Esophagus (tissue), 2 donors: ENCODE results near the gene SSH2. TPM values are rescaled to one million over a fixed set of nuclear protein-coding genes. Genes with fewer than 3 reads are reported as not detected.

Experiments used
- H3K27ac ChIP-seq, 2 donors: one replicate each; pipeline ENCODE4 v1.5.1; 2013; ENCODE audit warnings: low read depth in 2 of 2, mild to moderate bottlenecking in 2 of 2, inconsistent platforms in 1 of 2, low read length in 1 of 2, moderate library complexity in 1 of 2
- H3K27me3 ChIP-seq, 2 donors: one replicate each; pipeline ENCODE4 v1.6.1; 2013; ENCODE audit warnings: low read length in 2 of 2, control low read depth in 1 of 2, mild to moderate bottlenecking in 1 of 2; ENCODE audit not compliant: insufficient read depth in 2 of 2, control insufficient read depth in 1 of 2
- H3K36me3 ChIP-seq, 2 donors: one replicate each; pipeline ENCODE4 v1.6.1; 2013; ENCODE audit warnings: low read length in 1 of 2; ENCODE audit not compliant: control insufficient read depth in 2 of 2, insufficient read depth in 2 of 2
- H3K4me1 ChIP-seq, 2 donors: one replicate each; pipeline ENCODE4 v1.6.1; 2013; ENCODE audit warnings: low read length in 1 of 2; ENCODE audit not compliant: control insufficient read depth in 2 of 2, insufficient read depth in 2 of 2
- H3K4me3 ChIP-seq, 2 donors: one replicate each; pipeline ENCODE4 v1.5.1; 2013; ENCODE audit warnings: low read length in 2 of 2, mild to moderate bottlenecking in 2 of 2, low read depth in 1 of 2, moderate library complexity in 1 of 2
- H3K9me3 ChIP-seq, 2 donors: one replicate each; pipeline ENCODE4 v1.6.1; 2013; ENCODE audit warnings: mild to moderate bottlenecking in 2 of 2, low read depth in 1 of 2, low read length in 1 of 2, moderate library complexity in 1 of 2; ENCODE audit not compliant: control insufficient read depth in 2 of 2, insufficient read depth in 1 of 2
- WGBS, 2 donors: extraction: QIAGEN DNeasy Blood & Tissue Kit; methylation state at CpG; one replicate each; pipeline ENCODE4 v1.1.7; 2013; 5-methylcytosine and 5-hydroxymethylcytosine counted together
- polyA plus RNA-seq, 2 donors: library from polyadenylated mRNA; stranded (reverse); fragments of 200-250 nt; gene quantifications; one replicate each; pipeline ENCODE4 v1.2.3, GENCODE V29; 2013
- donor health status: healthy with polysubstance abuse.
- donor health status: Bipolar disorder and iron deficiency.

The SSH2 gene
- polyA plus RNA-seq, 2 donors = 9.1 to 15.3 TPM

DNA sequence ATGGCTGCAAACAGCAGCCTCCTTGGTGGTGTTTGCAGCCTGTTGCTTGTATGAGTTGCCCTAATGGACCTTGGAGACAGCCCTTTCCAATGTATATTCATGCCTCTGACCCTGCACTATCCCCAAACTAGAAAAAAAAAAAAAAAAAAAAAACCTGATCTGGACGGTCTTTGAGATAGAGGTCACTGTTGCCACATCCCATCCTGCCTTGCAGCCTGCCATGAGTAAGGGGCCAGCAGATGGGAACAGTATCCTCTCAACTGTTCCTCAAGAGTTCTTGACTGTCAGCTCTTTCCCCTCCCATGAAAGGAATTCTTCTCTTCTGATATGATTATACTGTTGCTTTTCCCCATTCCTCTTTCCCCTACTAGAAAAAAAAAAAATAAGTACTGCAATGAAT, 152.4 kb downstream of the SSH2 start:
- Histone ChIP-seq H3K4me3 (no peak overlapping the region), H3K27ac (no peak overlapping the region), H3K4me1 (no peaks in the 10 kb centered on the region), H3K36me3 (no peaks in the 10 kb centered on the region), H3K27me3 (no peaks in the 10 kb centered on the region), H3K9me3 (no peaks in the 10 kb centered on the region)
- WGBS, 2 donors = 75 to 84% methylated on average over 1 of the region's 1 CpG

DNA sequence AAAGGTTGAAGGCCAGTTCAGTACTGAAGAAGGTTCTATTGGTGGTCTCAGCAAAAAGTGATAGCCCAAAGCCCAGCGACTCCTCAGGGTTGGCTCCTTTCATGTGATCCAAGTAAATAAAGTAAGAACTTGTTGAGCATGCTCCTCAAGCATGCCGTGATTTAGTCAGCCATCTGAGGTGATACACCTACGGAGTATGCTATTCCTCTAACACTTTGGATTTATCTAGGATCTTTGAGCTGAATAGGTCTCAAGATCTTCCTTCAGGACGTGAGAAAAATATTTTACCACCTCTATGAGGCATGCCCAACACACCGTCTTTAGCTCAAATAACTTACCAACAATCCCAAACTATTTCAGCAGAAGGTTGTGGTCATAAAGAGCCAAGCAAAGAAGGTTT, 154.0 kb downstream of the SSH2 start:
- H3K27ac ChIP-seq = no peak overlapping the region
- WGBS, 2 donors = 94 to 95% methylated on average over 5 of the region's 5 CpGs
- H3K27me3 ChIP-seq = no peaks in the 10 kb centered on the region
- no peaks in the 10 kb centered on the region for H3K4me1 ChIP-seq
- H3K9me3 ChIP-seq = no peaks in the 10 kb centered on the region
- no peaks in the 10 kb centered on the region for H3K36me3 ChIP-seq
- no peak overlapping the region for H3K4me3 ChIP-seq

DNA sequence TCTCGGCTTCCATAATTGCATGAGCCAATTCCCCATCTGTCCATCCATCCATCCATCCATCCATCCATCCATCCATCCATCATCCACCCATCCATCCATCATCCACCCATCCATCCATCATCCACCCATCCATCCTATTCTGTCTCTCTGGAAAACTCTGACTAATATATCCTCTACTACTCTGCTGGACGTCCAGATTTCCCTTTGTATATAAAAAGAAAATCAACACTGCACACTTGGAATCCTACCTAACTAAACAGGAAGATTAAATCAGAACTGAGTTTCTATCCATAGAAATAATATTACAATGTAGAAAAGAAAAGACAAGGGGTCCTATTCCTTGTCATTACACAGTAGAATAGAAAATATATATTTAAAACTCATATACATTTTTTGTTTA, 157.0 kb downstream of the SSH2 start:
- Histone ChIP-seq H3K9me3 (no peaks in the 10 kb centered on the region), H3K4me3 (no peak overlapping the region), H3K4me1 (no peaks in the 10 kb centered on the region), H3K27ac (no peak overlapping the region), H3K36me3 (no peaks in the 10 kb centered on the region), H3K27me3 (no peaks in the 10 kb centered on the region)
- 78 to 82% methylated on average over 2 of the region's 2 CpGs for WGBS, 2 donors

- Histone ChIP-seq H3K27ac (no peak overlapping the region), H3K4me3 (no peak overlapping the region), H3K27me3 (no peaks in the 10 kb centered on the region), H3K4me1 (no peaks in the 10 kb centered on the region), H3K36me3 (no peaks in the 10 kb centered on the region), H3K9me3 (no peaks in the 10 kb centered on the region)
- 74 to 81% methylated on average over 1 of the region's 1 CpG for WGBS, 2 donors
Measured at GRCh38 chr17:29771546-29771945, 158.5 kb downstream of the SSH2 start.

- Histone ChIP-seq H3K9me3 (no peaks in the 10 kb centered on the region), H3K27ac (no peak overlapping the region), H3K27me3 (no peaks in the 10 kb centered on the region), H3K36me3 (no peaks in the 10 kb centered on the region), H3K4me3 (no peak overlapping the region), H3K4me1 (no peaks in the 10 kb centered on the region)
Measured at GRCh38 chr17:29769225-29769624, 160.8 kb downstream of the SSH2 start.

- Histone ChIP-seq H3K27me3 (no peaks in the 10 kb centered on the region), H3K4me1 (no peaks in the 10 kb centered on the region), H3K9me3 (no peaks in the 10 kb centered on the region), H3K27ac (no peak overlapping the region), H3K36me3 (no peaks in the 10 kb centered on the region), H3K4me3 (no peak overlapping the region)
Measured at GRCh38 chr17:29766796-29767327, 163.2 kb downstream of the SSH2 start.

DNA sequence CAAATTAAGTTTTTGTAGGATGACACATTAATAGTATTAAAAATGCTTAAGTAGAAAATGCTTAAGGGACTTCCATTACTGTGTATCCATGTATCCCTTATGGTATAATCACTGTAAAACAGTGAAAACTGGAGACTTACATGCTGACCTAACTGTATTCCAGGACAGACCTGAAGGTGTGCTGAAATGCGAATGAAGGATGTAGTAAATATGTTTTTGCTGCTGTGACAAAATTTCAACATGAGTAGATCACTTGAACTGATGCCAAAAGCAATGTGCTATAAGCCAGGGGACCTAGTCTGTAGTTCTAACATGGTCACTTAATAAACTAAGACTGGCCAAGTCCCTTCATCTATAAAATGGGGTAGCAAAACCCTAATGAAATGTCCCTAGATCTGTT, 165.3 kb downstream of the SSH2 start:
- 94 to 97% methylated on average over 1 of the region's 1 CpG for WGBS, 2 donors
- H3K27me3 ChIP-seq = no peaks in the 10 kb centered on the region
- H3K9me3 ChIP-seq = no peaks in the 10 kb centered on the region
- no peaks in the 10 kb centered on the region for H3K36me3 ChIP-seq
- H3K4me1 ChIP-seq = peaks cover 0 to 3% of the 10 kb centered on the region in 2 donors
- H3K27ac ChIP-seq = no peak overlapping the region
- H3K4me3 ChIP-seq = no peak overlapping the region

- no peaks in the 10 kb centered on the region for H3K36me3 ChIP-seq
- peaks cover 0 to 3% of the 10 kb centered on the region in 2 donors for H3K4me1 ChIP-seq
- no peaks in the 10 kb centered on the region for H3K9me3 ChIP-seq
- H3K4me3 ChIP-seq = no peak overlapping the region
- no peaks in the 10 kb centered on the region for H3K27me3 ChIP-seq
- H3K27ac ChIP-seq = no peak overlapping the region
- 77 to 86% methylated on average over 2 of the region's 2 CpGs for WGBS, 2 donors
Measured at GRCh38 chr17:29764217-29764616, 165.8 kb downstream of the SSH2 start.

DNA sequence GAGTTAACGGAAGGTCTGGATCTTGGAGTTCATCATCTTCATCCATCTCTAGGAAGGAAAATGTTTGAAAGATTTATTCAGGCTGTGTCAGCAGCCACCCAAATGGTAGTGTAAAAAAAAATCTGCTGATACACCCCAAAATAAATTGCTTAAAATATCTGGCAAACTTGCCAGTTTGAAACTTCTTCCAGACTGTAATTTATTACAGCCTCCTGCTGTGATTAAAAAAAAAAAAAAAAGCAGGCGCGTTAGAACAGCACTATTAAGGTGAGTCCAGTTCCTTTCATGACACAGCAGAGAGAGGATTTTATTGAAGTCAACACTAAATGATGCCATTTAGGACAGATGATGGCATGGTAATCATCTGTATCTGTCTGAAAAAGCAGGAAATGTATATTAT, 166.8 kb downstream of the SSH2 start:
- Histone ChIP-seq H3K36me3 (no peaks in the 10 kb centered on the region), H3K4me1 (peaks cover 0 to 3% of the 10 kb centered on the region in 2 donors), H3K4me3 (no peak overlapping the region), H3K27me3 (no peaks in the 10 kb centered on the region), H3K9me3 (no peaks in the 10 kb centered on the region), H3K27ac (no peak overlapping the region)
- 68 to 73% methylated on average over 3 of the region's 3 CpGs for WGBS, 2 donors

GRCh38 chr17:29761040-29761761, 168.8 kb downstream of the SSH2 start:
- 0 to 1% methylated on average over 69 to 73 of the region's 73 CpGs for WGBS, 2 donors
- Histone ChIP-seq H3K4me1 (peaks cover 0 to 3% of the 10 kb centered on the region in 2 donors), H3K4me3 (peak overlapping the region; percentile 53 to 83), H3K36me3 (no peaks in the 10 kb centered on the region), H3K27ac (peak overlapping the region; percentile 56 to 81), H3K9me3 (no peaks in the 10 kb centered on the region), H3K27me3 (no peaks in the 10 kb centered on the region)
